Endodermal cell (in vitro differentiated cells): ENCODE results near the gene SRD5A1. TPM values are rescaled to one million over a fixed set of nuclear protein-coding genes. Genes with fewer than 3 reads are reported as not detected.

Experiments used
- DNase-seq: peaks from one replicate; pipeline ENCODE4 v3.0.0-alpha.2; 2017
- H3K27ac ChIP-seq: 2 replicates; pipeline ENCODE4 v1.5.1; 2013; ENCODE audit warnings: mild to moderate bottlenecking, low read depth, low read length, moderate library complexity
- H3K27me3 ChIP-seq: 2 replicates; pipeline ENCODE4 v1.6.1; 2013; ENCODE audit warnings: mild to moderate bottlenecking, low read length, moderate library complexity; ENCODE audit not compliant: insufficient read depth, control insufficient read depth, poor library complexity, severe bottlenecking
- H3K36me3 ChIP-seq: 2 replicates; pipeline ENCODE4 v1.7.0; 2013; ENCODE audit warnings: mild to moderate bottlenecking, low read length, moderate library complexity; ENCODE audit not compliant: control insufficient read depth, insufficient read depth
- H3K4me1 ChIP-seq: one replicate; pipeline ENCODE4 v1.7.0; 2013; ENCODE audit warnings: low read length; ENCODE audit not compliant: control insufficient read depth, insufficient read depth
- H3K4me3 ChIP-seq: 2 replicates; pipeline ENCODE4 v1.5.1; 2013; ENCODE audit warnings: mild to moderate bottlenecking, low read length, moderate library complexity
- H3K9ac ChIP-seq: 2 replicates; pipeline ENCODE4 v1.6.1; 2013; ENCODE audit warnings: mild to moderate bottlenecking, low read length, moderate library complexity; ENCODE audit not compliant: poor library complexity, severe bottlenecking; ENCODE audit errors: extremely low read depth
- H3K9me3 ChIP-seq: 2 replicates; pipeline ENCODE4 v1.6.1; 2013; ENCODE audit warnings: mild to moderate bottlenecking, low read length, moderate library complexity; ENCODE audit not compliant: control insufficient read depth
- H3K27ac Mint-ChIP-seq: 2 replicates; pipeline ENCODE4 v1.8.0; 2020; ENCODE audit warnings: mixed read lengths
- H3K27me3 Mint-ChIP-seq: 2 replicates; pipeline ENCODE4 v1.8.0; 2021; ENCODE audit warnings: mild to moderate bottlenecking, mixed read lengths; ENCODE audit not compliant: insufficient read depth
- H3K36me3 Mint-ChIP-seq: 2 replicates; pipeline ENCODE4 v1.8.0; 2020; ENCODE audit warnings: low read depth, mixed read lengths
- H3K4me1 Mint-ChIP-seq: 2 replicates; pipeline ENCODE4 v1.8.0; 2020; ENCODE audit warnings: mixed read lengths
- H3K4me3 Mint-ChIP-seq: 2 replicates; pipeline ENCODE4 v1.8.0; 2020; ENCODE audit warnings: mild to moderate bottlenecking, moderate library complexity, mixed read lengths
- H3K9me3 Mint-ChIP-seq: 2 replicates; pipeline ENCODE4 v1.8.0; 2020; ENCODE audit warnings: mild to moderate bottlenecking, mixed read lengths
- WGBS, 2 experiments: methylation state at CpG; one replicate each; pipeline versions ENCODE4 v1.1.5 to v1.1.7; 2013; ENCODE audit warnings: missing lambda C conversion rate in 2 of 2, mixed read lengths in 1 of 2; ENCODE audit not compliant: insufficient coverage in 1 of 2, insufficient read length in 1 of 2; 5-methylcytosine and 5-hydroxymethylcytosine counted together
- total RNA-seq, 2 donors: library from RNA; stranded (reverse); fragmentation: NEBNext Ultra II Directional in 1 of 2; extraction: Animal tissue kit (Norgen Biotek cat#: 25700) in 1 of 2; gene quantifications; 2 replicates in 1 of 2; 3 replicates in 1 of 2; pipeline ENCODE4 v1.2.1, GENCODE V29; 2021
- TF ChIP-seq, protein P1 (sequence below): fragments of 200-600 bp; sonication (generic); conservative IDR thresholded peaks from 2 replicates; pipeline ENCODE4 v1.5.0; 2021; ENCODE audit warnings: antibody characterized with exemption, mild to moderate bottlenecking

SRD5A1 gene
- total RNA-seq, 2 donors from 2014 or later, result 15.0 to 16.2 TPM

GRCh38 chr5:6675784-6676491 lies 42.7 kb downstream of the SRD5A1 start:
- Histone ChIP-seq H3K4me3 (no peak overlapping the region), H3K27ac (no peak overlapping the region), H3K9ac (no peak overlapping the region), H3K36me3 (peaks cover 7% of the 10 kb centered on the region), H3K27me3 (peaks cover 10% of the 10 kb centered on the region), H3K4me1 (no peaks in the 10 kb centered on the region), H3K9me3 (peaks cover 11% of the 10 kb centered on the region)
- TF ChIP-seq, protein P1, sequence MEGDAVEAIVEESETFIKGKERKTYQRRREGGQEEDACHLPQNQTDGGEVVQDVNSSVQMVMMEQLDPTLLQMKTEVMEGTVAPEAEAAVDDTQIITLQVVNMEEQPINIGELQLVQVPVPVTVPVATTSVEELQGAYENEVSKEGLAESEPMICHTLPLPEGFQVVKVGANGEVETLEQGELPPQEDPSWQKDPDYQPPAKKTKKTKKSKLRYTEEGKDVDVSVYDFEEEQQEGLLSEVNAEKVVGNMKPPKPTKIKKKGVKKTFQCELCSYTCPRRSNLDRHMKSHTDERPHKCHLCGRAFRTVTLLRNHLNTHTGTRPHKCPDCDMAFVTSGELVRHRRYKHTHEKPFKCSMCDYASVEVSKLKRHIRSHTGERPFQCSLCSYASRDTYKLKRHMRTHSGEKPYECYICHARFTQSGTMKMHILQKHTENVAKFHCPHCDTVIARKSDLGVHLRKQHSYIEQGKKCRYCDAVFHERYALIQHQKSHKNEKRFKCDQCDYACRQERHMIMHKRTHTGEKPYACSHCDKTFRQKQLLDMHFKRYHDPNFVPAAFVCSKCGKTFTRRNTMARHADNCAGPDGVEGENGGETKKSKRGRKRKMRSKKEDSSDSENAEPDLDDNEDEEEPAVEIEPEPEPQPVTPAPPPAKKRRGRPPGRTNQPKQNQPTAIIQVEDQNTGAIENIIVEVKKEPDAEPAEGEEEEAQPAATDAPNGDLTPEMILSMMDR, result peak; percentile 23
- no peak for DNase-seq
- H3K4me1 Mint-ChIP-seq, result no peaks in the 10 kb centered on the region
- no peak overlapping the region for H3K4me3 Mint-ChIP-seq
- peaks cover 20% of the 10 kb centered on the region for H3K9me3 Mint-ChIP-seq
- peaks cover 10% of the 10 kb centered on the region for H3K27me3 Mint-ChIP-seq
- H3K36me3 Mint-ChIP-seq, result peaks cover 25% of the 10 kb centered on the region
- H3K27ac Mint-ChIP-seq, result no peak overlapping the region
- 90 to 96% methylated on average over 5 of the region's 5 CpGs for WGBS, 2 experiments

- WGBS, 2 experiments, result 76 to 78% methylated on average over 1 to 2 of the region's 2 CpGs
- Histone ChIP-seq H3K36me3 (peaks cover 7% of the 10 kb centered on the region), H3K4me1 (no peaks in the 10 kb centered on the region), H3K27ac (no peak overlapping the region), H3K9ac (no peak overlapping the region), H3K4me3 (no peak overlapping the region), H3K9me3 (peaks cover 11% of the 10 kb centered on the region), H3K27me3 (peaks cover 15% of the 10 kb centered on the region)
- Mint-ChIP-seq H3K36me3 (peaks cover 20% of the 10 kb centered on the region), H3K4me3 (no peak overlapping the region), H3K27me3 (peaks cover 13% of the 10 kb centered on the region), H3K4me1 (no peaks in the 10 kb centered on the region), H3K27ac (no peak overlapping the region), H3K9me3 (peaks cover 20% of the 10 kb centered on the region)
- TF ChIP-seq, protein P1, result no peak
- no peak for DNase-seq
Observed at GRCh38 chr5:6676702-6677101, 43.5 kb downstream of the SRD5A1 start.

GRCh38 chr5:6678385-6678784 lies 45.1 kb downstream of the SRD5A1 start:
- H3K27ac Mint-ChIP-seq, result no peak overlapping the region
- Histone ChIP-seq H3K27me3 (peaks cover 25% of the 10 kb centered on the region), H3K4me1 (no peaks in the 10 kb centered on the region), H3K9me3 (peaks cover 2% of the 10 kb centered on the region), H3K4me3 (no peak overlapping the region), H3K9ac (no peak overlapping the region), H3K36me3 (peaks cover 4% of the 10 kb centered on the region), H3K27ac (no peak overlapping the region)
- DNase-seq, result no peak
- peaks cover 14% of the 10 kb centered on the region for H3K9me3 Mint-ChIP-seq
- no peak overlapping the region for H3K4me3 Mint-ChIP-seq
- TF ChIP-seq, protein P1, result no peak
- 81 to 100% methylated on average over 1 of the region's 1 CpG for WGBS, 2 experiments
- H3K27me3 Mint-ChIP-seq, result peaks cover 15% of the 10 kb centered on the region
- peaks cover 8% of the 10 kb centered on the region for H3K36me3 Mint-ChIP-seq
- H3K4me1 Mint-ChIP-seq, result no peaks in the 10 kb centered on the region
